Stimulated activated CD8-positive, alpha-beta memory T cell treated with anti-CD3 and anti-CD28 coated beads, Interleukin-2, amount 100 ng/mL, for 48 hours (primary cell): ENCODE results near the gene AACS.

Experiments
- DNase-seq, 2 donors: peaks; one replicate each; pipeline ENCODE4 v3.0.0-alpha.2; 2020; ENCODE audit warnings: low read depth in 2 of 2

Gene AACS

GRCh38 chr12:125185740-125186470, 120.7 kb downstream of the AACS start, which contains the start of gene TMEM132B:
TMEM132B (plus strand) TSS chr12:125186386.
- DNase-seq: peak; percentile 37 to 53

GRCh38 chr12:125186471-125187147, 121.4 kb downstream of the AACS start:
- no peak for DNase-seq

- DNase-seq: no peak
Measured at GRCh38 chr12:125187148-125187745, 122.0 kb downstream of the AACS start.

- no peak for DNase-seq
Measured at GRCh38 chr12:125187780-125188741, 122.8 kb downstream of the AACS start.

GRCh38 chr12:125189015-125189414, 123.8 kb downstream of the AACS start:
- DNase-seq: no peak

GRCh38 chr12:125189502-125189901, 124.3 kb downstream of the AACS start:
- no peak for DNase-seq

- DNase-seq: no peak
Measured at GRCh38 chr12:125191361-125192087, 126.3 kb downstream of the AACS start.

- DNase-seq: no peak
Measured at GRCh38 chr12:125192690-125193221, 127.5 kb downstream of the AACS start.
